Endometrial microvascular endothelial cells (primary cell): ENCODE measurements around the gene KRTAP4-7. TPM values are rescaled to one million over a fixed set of nuclear protein-coding genes. Genes with fewer than 3 reads are reported as not detected.
"Not testable (repeated sequence)": the region's sequence is repeated elsewhere in the genome, so short reads cannot be mapped to it uniquely, and the experiment has no call there.

Experiments used
- in situ Hi-C: cut with HindIII; loops from 2 replicates; pipeline ENCODE4 v1.10.0; 2017; ENCODE audit warnings: low sequenced_read_pairs, low pct_unique_long_range_greater_than_20kb; ENCODE audit errors: inconsistent ontology term
- total RNA-seq: library from RNA; depleted of rRNA; stranded (reverse); fragments of >200 nt; gene quantifications from one replicate; pipeline ENCODE4 v1.2.3, GENCODE V29; 2015; ENCODE audit errors: inconsistent ontology term

The KRTAP4-7 gene
- total RNA-seq = not detected

DNA sequence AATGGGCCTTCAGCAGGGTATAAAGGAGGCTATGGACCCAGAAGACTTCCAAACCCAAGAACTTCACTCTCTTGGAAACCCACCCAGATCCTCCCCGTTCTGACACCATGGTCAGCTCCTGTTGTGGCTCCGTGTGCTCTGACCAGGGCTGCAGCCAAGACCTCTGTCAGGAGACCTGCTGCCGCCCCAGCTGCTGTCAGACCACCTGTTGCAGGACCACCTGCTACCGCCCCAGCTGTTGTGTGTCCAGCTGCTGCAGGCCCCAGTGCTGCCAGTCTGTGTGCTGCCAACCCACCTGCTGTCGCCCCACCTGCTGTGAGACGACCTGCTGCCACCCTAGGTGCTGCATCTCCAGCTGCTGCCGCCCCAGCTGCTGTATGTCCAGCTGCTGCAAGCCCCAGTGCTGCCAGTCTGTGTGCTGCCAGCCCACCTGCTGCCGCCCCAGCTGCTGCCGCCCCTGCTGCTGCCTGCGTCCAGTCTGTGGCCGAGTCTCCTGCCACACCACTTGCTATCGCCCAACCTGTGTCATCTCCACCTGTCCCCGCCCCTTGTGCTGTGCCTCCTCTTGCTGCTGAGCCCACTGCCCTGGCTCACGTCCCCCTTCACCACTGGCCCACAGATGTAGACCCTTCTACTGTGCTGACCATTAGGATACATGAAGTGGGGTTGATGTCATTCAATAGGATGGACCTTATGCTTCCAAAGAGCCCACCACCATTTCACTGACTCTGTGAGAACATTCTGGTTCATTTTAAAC lies at the start of gene KRTAP4-7:
Gene KRTAP4-7 (plus strand): TSS at position 51 of the 757 bp plus-strand sequence. CDS start 57 bp downstream, at position 108.
- in situ Hi-C loops = not testable (repeated sequence)

DNA sequence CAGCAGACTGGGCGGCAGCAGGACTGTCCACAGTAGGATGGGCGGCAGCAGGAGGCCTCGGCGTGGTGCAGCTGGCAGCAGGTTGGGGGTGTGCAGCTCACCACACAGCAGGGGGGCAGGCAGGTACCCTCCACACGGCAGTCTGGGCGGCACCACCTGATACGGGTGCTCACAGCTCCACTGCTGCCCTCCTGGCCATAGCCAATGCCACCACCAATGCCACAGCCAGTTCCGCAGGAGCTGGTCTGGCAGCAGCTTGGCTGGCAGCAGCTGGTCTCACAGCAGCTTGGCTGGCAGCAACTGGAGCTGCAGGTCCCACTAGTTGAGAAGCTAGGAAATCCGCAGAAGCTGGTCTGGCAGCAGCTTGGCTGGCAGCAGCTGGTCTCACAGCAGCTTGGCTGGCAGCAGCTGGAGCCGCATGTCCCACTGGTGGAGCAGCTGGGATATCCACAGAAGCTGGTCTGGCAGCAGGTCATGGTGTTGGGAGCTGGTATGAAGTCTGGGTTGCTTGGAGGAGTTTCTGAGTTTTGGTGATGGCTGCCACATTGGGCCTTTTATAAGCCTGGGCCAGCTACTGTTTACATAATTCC lies 49.5 kb upstream of the KRTAP4-7 start, which contains the start of gene KRTAP1-3:
Gene KRTAP1-3 (minus strand): TSS at position 529 of the 590 bp plus-strand sequence. CDS start 53 bp downstream, at position 476.
- in situ Hi-C loops = not testable (repeated sequence)

- in situ Hi-C loops = no loop called here
These were observed 46.0 kb upstream of the KRTAP4-7 start for GRCh38 chr17:41037853-41038350.

DNA sequence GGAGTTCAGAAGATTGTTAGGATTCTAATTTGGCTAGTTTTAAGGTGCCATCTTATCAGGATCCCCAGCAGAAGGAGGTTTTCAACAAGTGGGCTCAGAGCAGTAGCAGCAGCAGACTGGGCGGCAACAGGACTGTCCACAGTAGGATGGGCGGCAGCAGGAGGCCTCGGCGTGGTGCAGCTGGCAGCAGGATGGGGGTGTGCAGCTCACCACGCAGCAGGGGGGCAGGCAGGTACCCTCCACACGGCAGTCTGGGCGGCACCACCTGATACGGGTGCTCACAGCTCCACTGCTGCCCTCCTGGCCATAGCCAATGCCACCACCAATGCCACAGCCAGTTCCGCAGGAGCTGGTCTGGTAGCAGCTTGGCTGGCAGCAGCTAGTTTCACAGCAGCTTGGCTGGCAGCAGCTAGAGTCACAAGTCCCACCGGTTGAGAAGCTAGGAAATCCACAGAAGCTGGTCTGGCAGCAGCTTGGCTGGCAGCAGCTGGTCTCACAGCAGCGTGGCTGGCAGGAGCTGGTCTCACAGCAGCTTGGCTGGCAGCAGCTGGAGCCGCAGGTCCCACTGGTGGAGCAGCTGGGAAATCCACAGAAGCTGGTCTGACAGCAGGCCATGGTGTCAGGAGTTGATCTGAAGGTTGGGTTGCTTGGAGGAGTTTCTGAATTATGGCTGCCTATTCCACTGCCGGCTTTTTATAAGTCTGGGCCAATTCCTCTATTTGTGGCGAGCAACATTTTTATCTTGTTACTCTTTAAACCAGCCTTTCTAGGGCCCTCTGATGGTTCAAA lies 43.0 kb upstream of the KRTAP4-7 start, which contains the start of gene KRTAP1-1:
Gene KRTAP1-1 (minus strand): TSS at position 668 of the 789 bp plus-strand sequence. CDS start 53 bp downstream, at position 615.
- in situ Hi-C loops = not testable (repeated sequence)

DNA sequence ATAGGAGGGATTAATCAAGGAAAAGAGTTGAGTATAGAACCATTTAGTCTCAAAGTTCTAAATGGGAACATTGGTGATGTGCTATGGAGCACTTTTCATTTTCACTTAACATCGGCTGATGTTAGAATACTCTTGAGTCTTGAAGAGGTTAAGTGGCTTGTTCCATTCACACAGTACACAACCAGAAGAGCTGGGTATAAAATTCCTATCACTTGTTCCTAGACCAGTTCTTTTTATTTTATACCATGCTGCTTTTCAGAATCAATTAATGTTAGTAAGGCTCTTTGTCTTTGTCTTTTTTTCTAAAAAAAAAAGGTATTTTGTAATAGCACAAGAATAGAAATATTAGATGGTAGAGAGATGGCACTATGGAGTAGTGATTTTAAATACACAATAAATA lies 41.0 kb upstream of the KRTAP4-7 start:
- in situ Hi-C loops = no loop called here

DNA sequence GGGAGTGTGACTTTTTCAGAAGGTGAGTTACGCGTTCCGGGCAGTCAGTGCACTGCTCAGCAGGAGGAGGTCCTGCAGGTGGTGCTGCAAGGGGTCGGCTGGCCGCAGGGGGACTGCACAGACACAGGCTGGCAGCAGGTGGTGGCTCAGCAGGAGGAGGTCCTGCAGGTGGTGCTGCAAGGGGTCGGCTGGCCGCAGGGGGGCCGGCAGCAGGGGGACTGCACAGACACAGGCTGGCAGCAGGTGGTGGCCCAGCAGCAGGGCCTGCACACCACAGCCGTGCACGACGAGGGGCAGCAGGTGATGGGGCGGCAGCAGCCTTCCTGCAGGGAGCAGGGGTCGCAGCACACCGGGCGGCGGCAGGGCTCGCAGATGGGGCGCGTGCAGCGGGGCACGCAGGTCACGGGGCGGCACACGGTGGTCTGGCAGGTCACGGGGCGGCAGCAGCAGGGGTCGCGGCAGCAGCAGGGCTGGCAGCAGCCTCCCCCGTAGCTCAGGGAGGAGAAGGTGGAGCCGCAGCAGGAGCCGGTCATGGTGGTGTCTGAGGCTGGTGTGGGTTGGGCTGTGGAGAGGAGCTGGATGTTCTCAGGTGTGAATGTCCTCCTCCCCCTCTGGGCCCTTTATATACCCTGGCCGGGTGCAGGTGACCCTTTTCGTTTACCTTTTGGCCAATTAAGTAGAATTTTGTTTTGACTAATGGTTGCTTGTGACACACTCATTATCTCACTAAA lies 37.0 kb upstream of the KRTAP4-7 start, which contains the start of gene KRTAP2-1:
Gene KRTAP2-1 (minus strand): TSS at position 582 of the 731 bp plus-strand sequence. CDS start 49 bp downstream, at position 533.
- in situ Hi-C loops = not testable (repeated sequence)

GRCh38 chr17:41048441-41048840 lies 35.5 kb upstream of the KRTAP4-7 start:
- in situ Hi-C loops = no loop called here

- in situ Hi-C loops = no loop called here
These were observed 34.8 kb upstream of the KRTAP4-7 start for GRCh38 chr17:41049110-41049509.

- in situ Hi-C loops = no loop called here
These were observed 31.4 kb upstream of the KRTAP4-7 start for GRCh38 chr17:41052566-41052965.

- in situ Hi-C loops = no loop called here
These were observed 29.9 kb upstream of the KRTAP4-7 start for GRCh38 chr17:41054025-41054424.

DNA sequence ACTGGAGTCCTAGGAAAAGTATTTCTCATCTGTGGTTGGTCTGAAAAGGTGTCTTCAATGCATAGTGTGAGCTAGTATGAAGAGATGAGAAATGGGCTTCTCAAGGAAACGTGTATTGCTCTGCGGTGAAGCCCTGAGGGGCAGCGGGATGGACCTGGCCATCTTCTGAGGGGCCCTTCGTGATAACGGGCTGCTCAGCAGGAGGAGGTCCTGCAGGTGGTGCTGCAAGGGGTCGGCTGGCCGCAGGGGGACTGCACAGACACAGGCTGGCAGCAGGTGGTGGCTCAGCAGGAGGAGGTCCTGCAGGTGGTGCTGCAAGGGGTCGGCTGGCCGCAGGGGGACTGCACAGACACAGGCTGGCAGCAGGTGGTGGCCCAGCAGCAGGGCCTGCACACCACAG lies 29.4 kb upstream of the KRTAP4-7 start:
- in situ Hi-C loops = not testable (repeated sequence)

- in situ Hi-C loops = not testable (repeated sequence)
These were observed 28.8 kb upstream of the KRTAP4-7 start, which contains the start of gene KRTAP2-2 for GRCh38 chr17:41055130-41055529. TSS of gene KRTAP2-2 (minus strand) at chr17:41055230. CDS start at chr17:41055211, 19 bp downstream.

- in situ Hi-C loops = no loop called here
These were observed 26.4 kb upstream of the KRTAP4-7 start for GRCh38 chr17:41057547-41057946.

DNA sequence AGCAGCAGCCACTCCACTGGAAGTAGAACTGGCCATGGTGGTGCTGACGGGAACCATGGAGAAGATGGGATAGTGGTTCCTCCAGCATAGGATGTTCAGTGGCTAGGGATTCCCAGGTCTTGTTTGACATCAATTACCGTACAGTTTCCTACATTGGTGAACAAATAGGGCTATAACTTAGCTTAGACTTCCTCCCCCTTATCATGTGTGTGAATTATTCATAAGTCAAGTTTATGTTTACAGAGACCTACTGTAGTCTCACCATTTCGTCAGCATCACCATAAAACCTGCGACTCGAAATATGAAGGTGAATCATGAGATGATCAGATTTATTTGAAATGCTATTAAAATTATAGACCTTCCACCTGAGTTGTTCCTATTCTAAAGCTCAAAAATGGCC lies 25.2 kb upstream of the KRTAP4-7 start:
- in situ Hi-C loops = no loop called here

DNA sequence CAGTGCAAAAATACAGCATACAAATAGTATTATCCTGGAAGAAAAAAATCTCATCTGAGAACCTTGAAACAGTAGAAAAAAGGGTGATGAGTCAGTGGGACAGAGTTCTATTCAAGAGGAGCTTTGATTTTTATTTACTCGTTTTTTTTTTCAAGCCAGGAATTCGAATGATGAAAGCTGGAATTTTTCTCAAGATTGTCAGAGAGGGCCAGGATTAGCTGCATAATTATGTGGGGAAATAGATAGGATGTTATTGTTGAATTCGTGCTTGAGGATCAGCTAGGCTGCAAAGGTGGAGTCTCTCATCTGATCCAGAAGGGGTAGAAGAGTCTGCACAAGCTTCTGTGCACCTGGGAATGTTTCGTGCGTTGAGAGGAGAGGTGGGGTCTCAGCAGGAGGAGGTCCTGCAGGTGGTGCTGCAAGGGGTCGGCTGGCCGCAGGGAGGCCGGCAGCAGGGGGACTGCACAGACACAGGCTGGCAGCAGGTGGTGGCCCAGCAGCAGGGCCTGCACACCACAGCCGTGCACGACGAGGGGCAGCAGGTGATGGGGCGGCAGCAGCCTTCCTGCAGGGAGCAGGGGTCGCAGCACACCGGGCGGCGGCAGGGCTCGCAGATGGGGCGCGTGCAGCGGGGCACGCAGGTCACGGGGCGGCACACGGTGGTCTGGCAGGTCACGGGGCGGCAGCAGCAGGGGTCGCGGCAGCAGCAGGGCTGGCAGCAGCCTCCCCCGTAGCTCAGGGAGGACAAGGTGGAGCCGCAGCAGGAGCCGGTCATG lies 24.5 kb upstream of the KRTAP4-7 start:
- in situ Hi-C loops = not testable (repeated sequence)

- in situ Hi-C loops = no loop called here
These were observed 23.8 kb upstream of the KRTAP4-7 start, which contains the start of gene KRTAP2-3 for GRCh38 chr17:41060052-41060604. TSS of gene KRTAP2-3 (minus strand) at chr17:41060114. CDS start at chr17:41060050, 64 bp downstream.

- in situ Hi-C loops = no loop called here
These were observed 22.0 kb upstream of the KRTAP4-7 start for GRCh38 chr17:41061964-41062363.
